ENCODE measurements around the gene MARVELD2. TPM values are rescaled to one million over a fixed set of nuclear protein-coding genes. Genes with fewer than 3 reads are reported as not detected.
"Not testable (repeated sequence)": the region's sequence is repeated elsewhere in the genome, so short reads cannot be mapped to it uniquely, and the experiment has no call there.

MARVELD2 gene
- total and polyA plus RNA-seq, 2 of the 13 experiments (the other 11 are each of a cell fraction or from before 2014, with no cell fraction given), result 11.1 to 15.4 TPM

GRCh38 chr5:69471516-69471915, 56.6 kb downstream of the MARVELD2 start:
- in situ Hi-C loops (cut with HindIII; ENCODE audit: extremely low pct_ligation_motif_present, low pct_unique_long_range_greater_than_20kb); intact Hi-C loops (cut with micrococcal nuclease; ENCODE audit: unreplicated experiment); H3K9me3 ChIP-seq (ENCODE audit: low read length); DNase-seq (ENCODE audit: low spot score); H3K4me2 ChIP-seq (ENCODE audit: low read depth, low read length); ATAC-seq; H3K9ac ChIP-seq (ENCODE audit: insufficient read depth, low read depth, low read length); CTCF ChIA-PET (ENCODE audit: low intra/inter-chr PET ratio, low total read pairs); H3K79me2 ChIP-seq (ENCODE audit: insufficient read depth, low read length); H3K36me3 ChIP-seq (replicated peaks in 1 of 2; ENCODE audit: control insufficient read depth in 1 of 2, insufficient read depth in 2 of 2, low read length in 2 of 2); H3K4me3 ChIP-seq (replicated peaks in 1 of 3; ENCODE audit: insufficient read depth in 1 of 3, low read depth in 2 of 3, low read length in 3 of 3); H2AFZ ChIP-seq (ENCODE audit: low read length); BruUV-seq (replicated peaks); FAIRE-seq; H4K20me1 ChIP-seq (ENCODE audit: insufficient read depth, low read length); H3K27ac ChIP-seq (ENCODE audit: extremely low read length, insufficient read depth, low read length); H3K27me3 ChIP-seq (ENCODE audit: control insufficient read depth in 1 of 2, insufficient read depth in 2 of 2, low read length in 2 of 2): not testable (repeated sequence)
- 27% methylated on average over 6 of the region's 6 CpGs for WGBS (ENCODE audit: low lambda C conversion rate)
- POLR2A ChIA-PET, result interaction anchor here (0.9 kb wide), 1 partner anchor 22 kb away, joined by 3 read pairs; no protein-coding TSS in a partner anchor
- H3K4me1 ChIP-seq (ENCODE audit: insufficient read depth, low read length), result peaks cover 19% of the 10 kb centered on the region

GRCh38 chr5:69472535-69473143, 57.7 kb downstream of the MARVELD2 start:
- POLR2A ChIA-PET, result interaction anchor here (0.7 kb wide), 1 partner anchor 306 kb away, joined by 6 read pairs; no protein-coding TSS in a partner anchor
- peak; percentile 83 for ATAC-seq
- H2AFZ ChIP-seq (ENCODE audit: low read length); intact Hi-C loops (cut with micrococcal nuclease; ENCODE audit: unreplicated experiment); H3K36me3 ChIP-seq (replicated peaks in 1 of 2; ENCODE audit: control insufficient read depth in 1 of 2, insufficient read depth in 2 of 2, low read length in 2 of 2); H3K9ac ChIP-seq (ENCODE audit: insufficient read depth, low read depth, low read length); H3K79me2 ChIP-seq (ENCODE audit: insufficient read depth, low read length); BruUV-seq (replicated peaks); H3K4me3 ChIP-seq (replicated peaks in 1 of 3; ENCODE audit: insufficient read depth in 1 of 3, low read depth in 2 of 3, low read length in 3 of 3); H3K27me3 ChIP-seq (ENCODE audit: control insufficient read depth in 1 of 2, insufficient read depth in 2 of 2, low read length in 2 of 2); H3K9me3 ChIP-seq (ENCODE audit: low read length); in situ Hi-C loops (cut with HindIII; ENCODE audit: extremely low pct_ligation_motif_present, low pct_unique_long_range_greater_than_20kb); CTCF ChIA-PET (ENCODE audit: low intra/inter-chr PET ratio, low total read pairs); H4K20me1 ChIP-seq (ENCODE audit: insufficient read depth, low read length); H3K27ac ChIP-seq (ENCODE audit: extremely low read length, insufficient read depth, low read length); FAIRE-seq; TF ChIP-seq SOX13, FOXP1, SOX6 (IDR thresholded peaks at IDR 0.05): not testable (repeated sequence)
- peaks cover 29% of the 10 kb centered on the region for H3K4me1 ChIP-seq (ENCODE audit: insufficient read depth, low read length)
- peak overlapping the region; percentile 39; the same call in 1 of the 2 replicates for H3K4me2 ChIP-seq (ENCODE audit: low read depth, low read length)
- WGBS (ENCODE audit: low lambda C conversion rate), result 14% methylated on average over 13 of the region's 16 CpGs
- DNase-seq (ENCODE audit: low spot score), result peak; percentile 35
- peak; percentile 43 for TF ChIP-seq GATAD2A (CRISPR knock-in tag; IDR thresholded peaks at IDR 0.05)
- peak in 1 of 2 experiments; percentile 74; a peak in 2 of 4 replicates for TF ChIP-seq SOX13 (CRISPR knock-in tag; conservative IDR thresholded peaks at IDR 0.05 in 1 of 2, IDR thresholded peaks at IDR 0.05 in 1 of 2)
- peak; percentile 48; the same call in 1 of the 2 replicates for TF ChIP-seq FOXP1 (CRISPR knock-in tag; IDR thresholded peaks at IDR 0.05)
- TF ChIP-seq FOXP4 (CRISPR knock-in tag; IDR thresholded peaks at IDR 0.05), result 0 out of 2 replicates have a peak, but pooled peaks have one; percentile 27
- TF ChIP-seq ONECUT2 (CRISPR knock-in tag; IDR thresholded peaks at IDR 0.05), result peak; percentile 84
- peak; percentile 75; the same call in 1 of the 2 replicates for TF ChIP-seq ZNF280D (CRISPR knock-in tag; IDR thresholded peaks at IDR 0.05)
- TF ChIP-seq SALL1 (CRISPR knock-in tag; IDR thresholded peaks at IDR 0.05), result peak; percentile 76
- TF ChIP-seq SOX6 (CRISPR knock-in tag; IDR thresholded peaks at IDR 0.05), result peak; percentile 90
- 0 out of 2 replicates have a peak, but pooled peaks have one; percentile 9 for TF ChIP-seq SOX5 (CRISPR knock-in tag; IDR thresholded peaks at IDR 0.05; ENCODE audit: borderline replicate concordance)
- peak; percentile 34; the same call in 1 of the 2 replicates for TF ChIP-seq NCOA2 (CRISPR knock-in tag; IDR thresholded peaks at IDR 0.05)

Measured in HepG2 (cell line).